ENCODE results near the gene TNFRSF4. TPM values are rescaled to one million over a fixed set of nuclear protein-coding genes. Genes with fewer than 3 reads are reported as not detected.

Gene TNFRSF4
- total RNA-seq, 2 experiments from 2014 or later = 27.6 to 28.6 TPM

DNA sequence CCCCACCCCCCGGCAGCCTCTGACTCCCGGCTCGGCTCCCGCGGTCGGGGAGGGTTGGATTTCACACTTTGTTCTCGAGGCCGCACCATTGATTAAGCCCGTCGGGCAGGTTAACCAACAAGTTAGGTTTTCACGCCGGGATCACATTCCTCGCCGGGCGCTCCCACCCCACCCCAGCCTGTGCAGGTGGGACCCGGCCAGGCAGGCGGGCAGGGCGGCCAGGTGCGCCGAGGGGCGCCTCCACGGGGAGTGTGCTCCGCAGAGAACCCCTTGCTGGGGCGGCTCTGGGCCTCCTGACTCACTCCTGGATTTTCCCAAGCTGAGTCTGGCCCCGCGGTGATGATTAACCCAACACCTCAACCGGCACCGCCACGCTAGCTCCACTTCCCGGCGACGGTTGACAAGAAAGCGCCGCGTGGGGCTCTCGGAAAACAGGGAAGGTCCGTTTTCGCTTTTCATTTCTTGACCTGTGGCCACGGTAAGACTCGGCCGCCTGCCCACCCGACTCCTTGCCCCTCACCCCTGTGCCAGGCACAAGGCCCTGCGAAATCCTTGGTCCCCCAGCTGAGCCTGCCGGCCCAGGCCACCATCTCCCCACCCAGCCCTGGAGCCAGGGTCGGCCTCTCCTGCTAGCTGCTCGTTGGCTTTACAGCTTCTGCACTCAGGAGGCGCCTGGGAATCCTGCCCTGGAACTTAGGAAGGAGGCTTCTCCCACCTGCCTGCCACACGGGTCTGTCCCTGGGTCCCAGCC, 49.1 kb downstream of the TNFRSF4 start:
- no peak for TF ChIP-seq CTCF (IDR thresholded peaks at IDR 0.05)

DNA sequence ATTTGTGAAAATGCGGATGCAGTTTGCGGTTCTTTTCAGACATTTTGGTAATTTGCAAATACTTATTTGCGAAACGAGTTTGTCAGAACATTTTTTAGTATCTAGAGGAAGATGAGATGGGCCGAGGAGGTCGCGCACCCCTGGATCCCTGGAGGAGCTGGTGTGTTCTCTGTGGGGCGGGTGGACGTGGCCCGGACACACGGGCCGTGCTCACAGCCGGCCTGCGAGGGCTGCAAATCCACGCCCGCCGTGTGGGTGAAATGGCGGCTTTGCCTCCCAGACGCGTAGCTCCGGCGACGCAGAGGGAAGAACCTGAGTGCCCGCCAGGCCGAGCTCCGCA, 49.6 kb downstream of the TNFRSF4 start:
- intact Hi-C loops (cut with DNase I, micrococcal nuclease) = no loop called here
- no peak overlapping the region for H3K27ac Mint-ChIP-seq
- CTCF ChIA-PET = no interaction called here
- H3K4me1 ChIP-seq (ENCODE audit: insufficient read depth, low read length) = peaks cover 2% of the 10 kb centered on the region
- no peaks in the 10 kb centered on the region for H3K27me3 ChIP-seq (ENCODE audit: control insufficient read depth in 1 of 2, insufficient read depth in 2 of 2, low read length in 2 of 2)
- H3K27ac ChIP-seq (ENCODE audit: low read depth in 1 of 2, low read length in 2 of 2) = no peak overlapping the region
- peaks cover 0 to 5% of the 10 kb centered on the region in 2 experiments for H3K9me3 ChIP-seq (ENCODE audit: control insufficient read depth in 1 of 2, insufficient read depth in 1 of 2, low read length in 2 of 2)
- no peak overlapping the region for H3K4me3 ChIP-seq (ENCODE audit: low read length)
- no peak for ATAC-seq (ENCODE audit: poor library complexity)
- no peaks in the 10 kb centered on the region for H3K36me3 ChIP-seq (ENCODE audit: insufficient read depth, low read length)
- no peaks in the 10 kb centered on the region for H3K27me3 Mint-ChIP-seq
- TF ChIP-seq CTCF (IDR thresholded peaks at IDR 0.05) = no peak
- no peaks in the 10 kb centered on the region for H3K4me1 Mint-ChIP-seq (ENCODE audit: low read depth)
- no peaks in the 10 kb centered on the region for H3K36me3 Mint-ChIP-seq (ENCODE audit: low read depth)
- H3K9me3 Mint-ChIP-seq = no peaks in the 10 kb centered on the region
- no peak overlapping the region for H3K4me3 Mint-ChIP-seq
- no peak for DNase-seq
- POLR2A ChIA-PET = no interaction called here

More for the DNA sequence above, 49.1 kb downstream of the TNFRSF4 start:
- H3K36me3 Mint-ChIP-seq (ENCODE audit: low read depth) = no peaks in the 10 kb centered on the region
- no peaks in the 10 kb centered on the region for H3K9me3 Mint-ChIP-seq
- no peak for ATAC-seq (ENCODE audit: poor library complexity)
- H3K27ac ChIP-seq (ENCODE audit: low read depth in 1 of 2, low read length in 2 of 2) = no peak overlapping the region
- ChIA-PET POLR2A (no interaction called here), CTCF (no interaction called here)
- H3K4me3 ChIP-seq (ENCODE audit: low read length) = no peak overlapping the region
- intact Hi-C loops (cut with DNase I, micrococcal nuclease) = no loop called here
- H3K27me3 ChIP-seq (ENCODE audit: control insufficient read depth in 1 of 2, insufficient read depth in 2 of 2, low read length in 2 of 2) = no peaks in the 10 kb centered on the region
- no peak overlapping the region for H3K4me3 Mint-ChIP-seq
- H3K36me3 ChIP-seq (ENCODE audit: insufficient read depth, low read length) = no peaks in the 10 kb centered on the region
- no peak overlapping the region for H3K27ac Mint-ChIP-seq
- H3K9me3 ChIP-seq (ENCODE audit: control insufficient read depth in 1 of 2, insufficient read depth in 1 of 2, low read length in 2 of 2) = peaks cover 0 to 10% of the 10 kb centered on the region in 2 experiments
- H3K27me3 Mint-ChIP-seq = peaks cover under 1% of the 10 kb centered on the region
- H3K4me1 ChIP-seq (ENCODE audit: insufficient read depth, low read length) = peaks cover 6% of the 10 kb centered on the region
- no peaks in the 10 kb centered on the region for H3K4me1 Mint-ChIP-seq (ENCODE audit: low read depth)
- no peak for DNase-seq

DNA sequence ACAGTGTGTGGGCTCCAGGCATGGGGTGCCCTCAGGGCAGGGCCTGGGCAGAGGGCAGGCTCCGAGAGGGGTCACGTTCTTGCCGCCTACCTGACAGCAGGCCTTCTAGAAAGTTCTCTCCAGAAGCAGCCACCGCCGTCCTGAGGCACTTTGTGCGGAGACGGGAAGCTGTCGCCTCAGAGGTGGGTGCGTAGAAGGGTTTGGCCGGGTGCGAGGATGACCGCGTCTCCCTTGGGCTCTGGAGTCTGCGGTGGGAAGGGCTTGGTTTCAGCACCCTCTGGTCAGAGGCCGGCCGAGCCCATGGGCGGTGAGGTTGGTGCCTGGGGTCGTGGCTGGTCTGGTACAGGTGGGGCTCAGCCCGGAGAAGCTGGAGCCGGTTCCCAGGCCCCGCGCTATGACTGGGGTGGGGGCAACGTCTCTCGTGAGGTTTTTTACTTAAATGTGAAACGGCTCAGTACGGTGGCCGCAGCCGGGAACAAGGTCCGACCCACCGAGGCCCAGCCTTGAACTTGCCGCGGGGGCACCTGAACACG, 50.3 kb downstream of the TNFRSF4 start:
- no peak for TF ChIP-seq CTCF (IDR thresholded peaks at IDR 0.05)
- intact Hi-C loops (cut with DNase I, micrococcal nuclease) = no loop called here
- no peaks in the 10 kb centered on the region for H3K4me1 Mint-ChIP-seq (ENCODE audit: low read depth)
- no peaks in the 10 kb centered on the region for H3K27me3 Mint-ChIP-seq
- POLR2A ChIA-PET = no interaction called here
- CTCF ChIA-PET = no interaction called here
- H3K36me3 Mint-ChIP-seq (ENCODE audit: low read depth) = no peaks in the 10 kb centered on the region
- Histone ChIP-seq H3K36me3 (ENCODE audit: insufficient read depth, low read length) (no peaks in the 10 kb centered on the region), H3K27ac (ENCODE audit: low read depth in 1 of 2, low read length in 2 of 2) (no peak overlapping the region), H3K9me3 (ENCODE audit: control insufficient read depth in 1 of 2, insufficient read depth in 1 of 2, low read length in 2 of 2) (peaks cover 0 to 3% of the 10 kb centered on the region in 2 experiments), H3K4me1 (ENCODE audit: insufficient read depth, low read length) (peaks cover 9% of the 10 kb centered on the region), H3K27me3 (ENCODE audit: control insufficient read depth in 1 of 2, insufficient read depth in 2 of 2, low read length in 2 of 2) (no peaks in the 10 kb centered on the region), H3K4me3 (ENCODE audit: low read length) (no peak overlapping the region)
- DNase-seq (no peak), ATAC-seq (ENCODE audit: poor library complexity) (no peak)
- H3K9me3 Mint-ChIP-seq = no peaks in the 10 kb centered on the region
- no peak overlapping the region for H3K4me3 Mint-ChIP-seq
- H3K27ac Mint-ChIP-seq = no peak overlapping the region

All from CD4-positive, alpha-beta T cell (primary cell).